Esophagus muscularis mucosa (tissue), 4 donors: ENCODE data around the gene TLK2. TPM values are rescaled to one million over a fixed set of nuclear protein-coding genes. Genes with fewer than 3 reads are reported as not detected.
A peak's percentile ranks its signal among the peaks of the same experiment; 100 is the strongest.

ENCODE experiments used
- DNase-seq: peaks from one replicate; pipeline ENCODE4 v3.0.0-alpha.2; 2017; ENCODE audit errors: extremely low spot score
- H3K27ac ChIP-seq, 4 donors: fragments of 200-600 bp; sonication (generic); replicated peaks in 1 of 4; 1 replicate in 3 of 4; 2 replicates in 1 of 4; pipeline ENCODE4 v1.5.1; 2016 to 2019; ENCODE audit warnings: mild to moderate bottlenecking in 1 of 4
- H3K27me3 ChIP-seq, 4 donors: fragments of 200-600 bp; sonication (generic); one replicate each; pipeline versions ENCODE4 v1.5.1 to v1.6.0; 2016 to 2019
- H3K36me3 ChIP-seq, 4 donors: fragments of 200-600 bp; sonication (generic); one replicate each; pipeline ENCODE4 v1.5.1; 2016 to 2019
- H3K4me1 ChIP-seq, 4 donors: fragments of 200-600 bp; sonication (generic); one replicate each; pipeline ENCODE4 v1.5.1; 2016 to 2019
- H3K4me3 ChIP-seq, 4 donors: fragments of 200-600 bp; sonication (generic); 1 replicate in 2 of 4; 2 replicates in 2 of 4; pipeline ENCODE4 v1.5.1; 2016 to 2019; ENCODE audit warnings: mild to moderate bottlenecking in 4 of 4, moderate library complexity in 1 of 4
- H3K9me3 ChIP-seq, 4 donors: fragments of 200-600 bp; sonication (generic); 1 replicate in 3 of 4; 2 replicates in 1 of 4; pipeline ENCODE4 v1.5.1; 2016 to 2019
- EP300 ChIP-seq: sonication (generic); formaldehyde crosslinking; IDR thresholded peaks from one replicate; pipeline ENCODE4 v1.6.1; 2017; ENCODE audit warnings: antibody characterized with exemption
- POLR2A ChIP-seq: fragments of 450-650 bp; IDR thresholded peaks from one replicate; pipeline ENCODE4 v1.6.1; 2017; ENCODE audit warnings: antibody characterized with exemption, moderate library complexity, mild to moderate bottlenecking, low read depth
- POLR2AphosphoS5 ChIP-seq, 2 donors: sonication (generic); formaldehyde crosslinking; IDR thresholded peaks; one replicate each; pipeline ENCODE4 v1.6.1; 2017; ENCODE audit warnings: antibody characterized with exemption in 2 of 2
- WGBS: methylation state at CpG from one replicate; pipeline ENCODE4 v1.1.5; 2018; 5-methylcytosine and 5-hydroxymethylcytosine counted together
- intact Hi-C: fragments of 100-400 bp; cut with DNase I; formaldehyde crosslinking; loops from one replicate; pipeline ENCODE4 v1.15.1; 2023
- total RNA-seq, 4 donors: library from RNA; depleted of rRNA; stranded (reverse); fragments of >200 nt; gene quantifications; one replicate each; pipeline versions ENCODE4 v1.1.0 to v1.2.1, GENCODE V29; 2016
- TF ChIP-seq, protein P1 (sequence below), 3 experiments: fragments of 200-600 bp in 2 of 3; fragments of 450-650 bp in 1 of 3; sonication (generic) in 2 of 3; IDR thresholded peaks; one replicate each; pipeline ENCODE4 v1.5.1; 2017 to 2019; ENCODE audit warnings: antibody characterized with exemption in 3 of 3, mild to moderate bottlenecking in 2 of 3, moderate library complexity in 1 of 3

TLK2 gene
- total RNA-seq, 4 donors from 2014 or later: 35.3 to 43.2 (median 38.3) TPM

DNA sequence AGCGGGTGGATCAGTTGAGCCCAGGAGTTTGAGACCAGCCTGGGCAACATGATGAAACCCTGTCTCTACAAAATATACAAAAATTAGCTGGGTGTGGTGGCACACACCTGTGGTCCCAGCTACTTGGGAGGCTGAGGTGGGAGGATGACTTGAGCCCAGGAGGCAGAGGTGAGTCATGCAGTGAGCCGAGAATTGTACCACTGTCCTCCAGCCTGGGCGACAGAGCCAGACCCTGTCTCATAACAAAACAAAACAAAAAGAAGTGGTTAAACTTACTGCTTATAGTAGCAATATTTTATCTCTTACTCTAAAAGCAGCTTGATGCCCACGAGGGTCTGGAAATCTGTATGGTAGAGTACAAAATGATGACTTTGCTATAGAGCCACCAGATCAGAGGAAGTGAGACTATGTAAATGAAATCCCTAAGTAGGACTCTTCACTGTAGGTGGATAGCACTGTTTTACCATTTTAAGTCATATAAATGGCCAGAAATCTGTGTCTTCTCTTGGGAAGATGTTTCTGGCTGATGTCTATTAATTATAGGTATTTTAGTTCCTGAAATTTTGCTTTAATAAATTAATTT lies 88.5 kb downstream of the TLK2 start:
- TF ChIP-seq, protein P1, sequence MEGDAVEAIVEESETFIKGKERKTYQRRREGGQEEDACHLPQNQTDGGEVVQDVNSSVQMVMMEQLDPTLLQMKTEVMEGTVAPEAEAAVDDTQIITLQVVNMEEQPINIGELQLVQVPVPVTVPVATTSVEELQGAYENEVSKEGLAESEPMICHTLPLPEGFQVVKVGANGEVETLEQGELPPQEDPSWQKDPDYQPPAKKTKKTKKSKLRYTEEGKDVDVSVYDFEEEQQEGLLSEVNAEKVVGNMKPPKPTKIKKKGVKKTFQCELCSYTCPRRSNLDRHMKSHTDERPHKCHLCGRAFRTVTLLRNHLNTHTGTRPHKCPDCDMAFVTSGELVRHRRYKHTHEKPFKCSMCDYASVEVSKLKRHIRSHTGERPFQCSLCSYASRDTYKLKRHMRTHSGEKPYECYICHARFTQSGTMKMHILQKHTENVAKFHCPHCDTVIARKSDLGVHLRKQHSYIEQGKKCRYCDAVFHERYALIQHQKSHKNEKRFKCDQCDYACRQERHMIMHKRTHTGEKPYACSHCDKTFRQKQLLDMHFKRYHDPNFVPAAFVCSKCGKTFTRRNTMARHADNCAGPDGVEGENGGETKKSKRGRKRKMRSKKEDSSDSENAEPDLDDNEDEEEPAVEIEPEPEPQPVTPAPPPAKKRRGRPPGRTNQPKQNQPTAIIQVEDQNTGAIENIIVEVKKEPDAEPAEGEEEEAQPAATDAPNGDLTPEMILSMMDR (IDR thresholded peaks at IDR 0.05): no peak
- TF ChIP-seq POLR2A (no peak), POLR2AphosphoS5 (IDR thresholded peaks at IDR 0.05) (no peak), EP300 (no peak)
- 83% methylated on average over 4 of the region's 4 CpGs for WGBS
- no peak for DNase-seq
- no peak overlapping the region for H3K4me3 ChIP-seq
- no peak overlapping the region for H3K27ac ChIP-seq
- intact Hi-C loops: no loop called here
- H3K36me3 ChIP-seq: peaks cover 20 to 62% (median 33%) of the 10 kb centered on the region in 4 donors
- H3K9me3 ChIP-seq: no peaks in the 10 kb centered on the region
- no peaks in the 10 kb centered on the region for H3K27me3 ChIP-seq
- H3K4me1 ChIP-seq: peaks cover 0 to 5% (median 2%) of the 10 kb centered on the region in 4 donors

- 74% methylated on average over 5 of the region's 5 CpGs for WGBS
- intact Hi-C loops: no loop called here
- peak overlapping the region in 2 of 4 donors; percentile 35 to 60 for H3K27ac ChIP-seq
- H3K27me3 ChIP-seq: no peaks in the 10 kb centered on the region
- peaks cover 10 to 61% (median 44%) of the 10 kb centered on the region in 4 donors for H3K36me3 ChIP-seq
- peaks cover 0 to 13% (median 3%) of the 10 kb centered on the region in 4 donors for H3K4me1 ChIP-seq
- no peak for TF ChIP-seq POLR2AphosphoS5 (IDR thresholded peaks at IDR 0.05)
- no peak for TF ChIP-seq EP300
- TF ChIP-seq POLR2A: no peak
- TF ChIP-seq, protein P1 (IDR thresholded peaks at IDR 0.05): no peak
- no peak overlapping the region for H3K4me3 ChIP-seq
- no peak for DNase-seq
- no peaks in the 10 kb centered on the region for H3K9me3 ChIP-seq
Measured at GRCh38 chr17:62572488-62572887, 93.9 kb downstream of the TLK2 start.

GRCh38 chr17:62572888-62573401 lies 94.3 kb downstream of the TLK2 start:
- TF ChIP-seq POLR2AphosphoS5 (IDR thresholded peaks at IDR 0.05) (no peak), POLR2A (no peak), EP300 (no peak)
- TF ChIP-seq, protein P1 (IDR thresholded peaks at IDR 0.05): no peak
- Histone ChIP-seq H3K4me3 (no peak overlapping the region), H3K4me1 (peaks cover 0 to 13% (median 3%) of the 10 kb centered on the region in 4 donors), H3K27me3 (no peaks in the 10 kb centered on the region), H3K9me3 (no peaks in the 10 kb centered on the region), H3K36me3 (peaks cover 10 to 65% (median 49%) of the 10 kb centered on the region in 4 donors), H3K27ac (peak overlapping the region in 3 of 4 donors; percentile 19 to 60 (median 35))
- 73% methylated on average over 7 of the region's 7 CpGs for WGBS
- DNase-seq: no peak
- intact Hi-C loops: no loop called here

- TF ChIP-seq, protein P1 (IDR thresholded peaks at IDR 0.05): no peak
- no peak for TF ChIP-seq POLR2A
- no peak for TF ChIP-seq EP300
- TF ChIP-seq POLR2AphosphoS5 (IDR thresholded peaks at IDR 0.05): no peak
- intact Hi-C loops: no loop called here
- Histone ChIP-seq H3K4me3 (no peak overlapping the region), H3K36me3 (peaks cover 10 to 72% (median 53%) of the 10 kb centered on the region in 4 donors), H3K27ac (peak overlapping the region in 2 of 4 donors; percentile 19 to 60), H3K4me1 (peaks cover 0 to 13% (median 3%) of the 10 kb centered on the region in 4 donors), H3K9me3 (no peaks in the 10 kb centered on the region), H3K27me3 (no peaks in the 10 kb centered on the region)
- DNase-seq: no peak
Measured at GRCh38 chr17:62573480-62574117, 95.0 kb downstream of the TLK2 start.
